Smooth muscle cell (in vitro differentiated cells): Measurements from ENCODE around the gene BTN3A1. TPM values are rescaled to one million over a fixed set of nuclear protein-coding genes. Genes with fewer than 3 reads are reported as not detected.

Source experiments
- DNase-seq: peaks from one replicate; lab custom pipeline; 2025; ENCODE audit not compliant: unreplicated experiment; lab: John Stamatoyannopoulos, UW
- H2AFZ ChIP-seq: fragments of 200-600 bp; sonication (generic); 2 replicates; pipeline ENCODE4 v1.6.0; 2016; ENCODE audit warnings: antibody characterized with exemption, low read depth, mild to moderate bottlenecking
- H3F3A ChIP-seq: fragments of 200-600 bp; sonication (generic); 2 replicates; pipeline ENCODE4 v1.6.0; 2017; ENCODE audit warnings: antibody characterized with exemption, low read depth
- H3K27ac ChIP-seq: fragments of 200-600 bp; sonication (generic); 2 replicates; pipeline ENCODE4 v1.5.1; 2016; ENCODE audit warnings: low read depth, mild to moderate bottlenecking
- H3K27me3 ChIP-seq: fragments of 200-600 bp; sonication (generic); 2 replicates; pipeline ENCODE4 v1.6.1; 2016; ENCODE audit warnings: low read depth, mild to moderate bottlenecking
- H3K36me3 ChIP-seq: fragments of 200-600 bp; sonication (generic); 2 replicates; pipeline ENCODE4 v1.5.1; 2016; ENCODE audit warnings: low read depth
- H3K4me1 ChIP-seq: fragments of 200-600 bp; sonication (generic); 2 replicates; pipeline ENCODE4 v1.5.1; 2016; ENCODE audit warnings: low read depth
- H3K4me2 ChIP-seq: fragments of 200-600 bp; sonication (generic); 2 replicates; pipeline ENCODE4 v1.6.0; 2016; ENCODE audit warnings: mild to moderate bottlenecking
- H3K4me3 ChIP-seq: fragments of 200-600 bp; sonication (generic); 2 replicates; pipeline ENCODE4 v1.5.1; 2016; ENCODE audit warnings: mild to moderate bottlenecking
- H3K79me2 ChIP-seq: fragments of 200-600 bp; sonication (generic); 2 replicates; pipeline ENCODE4 v1.6.0; 2016; ENCODE audit warnings: low read depth, mild to moderate bottlenecking
- H3K9ac ChIP-seq: fragments of 200-600 bp; sonication (generic); 2 replicates; pipeline ENCODE4 v1.6.0; 2016; ENCODE audit warnings: low read depth
- H3K9me3 ChIP-seq: fragments of 200-600 bp; sonication (generic); replicated peaks from 2 replicates; pipeline ENCODE4 v1.5.1; 2016; ENCODE audit warnings: low read depth
- H4K20me1 ChIP-seq: fragments of 200-600 bp; sonication (generic); 2 replicates; pipeline ENCODE4 v1.6.0; 2016; ENCODE audit warnings: low read depth
- CTCF ChIP-seq: fragments of 200-600 bp; sonication (generic); IDR thresholded peaks from 2 replicates; pipeline ENCODE4 v1.5.1; 2017; ENCODE audit warnings: borderline replicate concordance, mild to moderate bottlenecking, antibody characterized with exemption; ENCODE audit not compliant: insufficient read depth, poor library complexity, severe bottlenecking
- WGBS: methylation state at CpG from one replicate; pipeline ENCODE4 v1.1.7; 2016; ENCODE audit warnings: low lambda C conversion rate; 5-methylcytosine and 5-hydroxymethylcytosine counted together
- polyA plus RNA-seq: library from polyadenylated mRNA; unstranded; fragments of >200 nt; fragmentation: Nextera tagmentation; extraction: Ambion mirVana; gene quantifications from 2 replicates; pipeline ENCODE4 v1.2.1, GENCODE V29; 2016
- total RNA-seq: library from RNA; depleted of rRNA; stranded (reverse); fragments of >200 nt; gene quantifications from 2 replicates; pipeline ENCODE4 v1.2.3, GENCODE V29; 2014

The BTN3A1 gene
- total and polyA plus RNA-seq, 2 experiments from 2014 or later, result 13.5 to 19.1 TPM

DNA sequence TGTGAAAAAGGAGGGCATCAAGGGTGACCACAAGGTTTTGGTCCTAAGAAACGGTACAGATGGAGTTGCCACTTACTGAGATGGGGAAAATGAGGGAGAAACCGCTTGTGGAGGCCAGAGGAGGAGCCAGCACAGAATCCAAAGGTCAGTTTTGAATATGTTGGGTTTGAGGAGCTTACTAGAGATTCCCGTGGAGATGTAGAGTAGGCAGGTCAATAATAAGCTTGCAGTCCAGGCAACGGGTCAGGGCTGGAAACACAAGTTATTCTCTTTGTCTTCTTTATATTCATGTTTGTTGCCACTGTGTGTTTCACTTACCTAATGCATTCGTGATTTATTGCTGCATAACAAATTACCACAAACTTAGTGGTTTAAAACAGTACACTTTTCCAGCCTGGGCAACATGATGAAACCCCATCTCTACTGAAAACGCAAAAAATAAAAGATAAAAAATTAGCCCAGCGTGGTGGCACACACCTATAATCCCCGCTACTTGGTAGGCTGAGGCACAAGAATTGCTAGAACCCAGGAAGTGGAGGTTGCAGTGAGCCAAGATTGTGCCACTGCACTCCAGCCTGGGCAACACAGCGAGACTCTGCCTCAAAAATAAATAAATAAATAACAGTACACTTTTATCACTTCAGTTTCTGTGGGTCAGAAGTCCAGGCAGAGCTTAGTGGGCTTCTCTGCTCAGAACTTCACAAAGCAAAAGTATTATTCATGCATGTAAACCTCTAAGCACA is 39.8 kb upstream of the BTN3A1 start:
- no peak for TF ChIP-seq CTCF
- Histone ChIP-seq H3K4me2 (no peak overlapping the region), H4K20me1 (no peaks in the 10 kb centered on the region), H3K79me2 (no peaks in the 10 kb centered on the region), H3F3A (no peaks in the 10 kb centered on the region), H3K4me3 (no peak overlapping the region), H3K4me1 (peaks cover 15% of the 10 kb centered on the region), H3K27ac (no peak overlapping the region), H3K9ac (no peak overlapping the region), H3K27me3 (no peaks in the 10 kb centered on the region), H3K9me3 (no peaks in the 10 kb centered on the region), H3K36me3 (no peaks in the 10 kb centered on the region), H2AFZ (no peak overlapping the region)
- DNase-seq, result no peak
- 89% methylated on average over 9 of the region's 9 CpGs for WGBS

GRCh38 chr6:26362836-26363220 is 39.2 kb upstream of the BTN3A1 start:
- H3K27ac ChIP-seq, result no peak overlapping the region
- no peaks in the 10 kb centered on the region for H3K36me3 ChIP-seq
- WGBS, result 94% methylated on average over 3 of the region's 3 CpGs

DNA sequence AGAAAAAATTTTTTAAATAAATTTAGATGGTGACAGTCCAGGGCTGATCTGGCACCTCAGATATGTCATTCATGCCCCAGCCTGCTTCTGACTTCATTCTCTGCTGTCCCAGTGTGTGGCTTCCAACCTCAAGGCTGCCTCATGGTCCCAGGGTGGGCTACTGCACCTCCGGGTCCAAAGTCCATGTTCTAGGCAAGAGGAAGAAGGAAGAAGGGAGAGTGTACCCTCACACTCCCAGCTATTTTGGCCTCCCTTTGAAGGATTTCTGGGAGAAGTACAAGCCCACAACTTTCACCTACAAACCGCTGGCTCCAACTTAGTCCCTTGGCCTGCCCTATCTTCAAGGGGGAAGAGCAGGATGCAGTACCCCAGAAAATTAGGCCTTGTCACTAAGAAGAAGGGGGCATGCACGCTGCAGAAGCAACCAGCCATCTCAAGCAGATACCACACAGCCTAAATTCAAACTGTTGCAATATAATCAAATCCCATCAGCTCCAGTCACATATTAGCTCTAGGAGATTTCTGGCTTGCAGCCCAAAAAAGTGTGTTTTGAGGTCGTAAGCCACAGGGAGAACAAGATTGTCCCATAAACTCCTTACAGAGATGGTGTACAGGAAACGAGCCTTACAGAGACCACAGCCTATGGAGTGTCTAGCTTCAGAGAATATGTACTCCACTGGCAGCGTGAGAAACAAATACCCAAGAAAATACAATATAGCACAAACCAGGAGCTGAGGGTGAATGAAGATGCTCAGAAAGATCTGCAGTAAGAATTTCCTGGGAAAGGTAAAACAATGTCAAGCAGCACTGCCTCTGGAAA is 38.0 kb upstream of the BTN3A1 start:
- no peaks in the 10 kb centered on the region for H4K20me1 ChIP-seq
- H3K79me2 ChIP-seq, result no peaks in the 10 kb centered on the region
- TF ChIP-seq CTCF, result no peak
- H3F3A ChIP-seq, result no peaks in the 10 kb centered on the region
- no peaks in the 10 kb centered on the region for H3K9me3 ChIP-seq
- WGBS, result 75% methylated on average over 6 of the region's 6 CpGs
- H2AFZ ChIP-seq, result peak overlapping the region; percentile 98
- peak overlapping the region; percentile 83 for H3K27ac ChIP-seq
- H3K36me3 ChIP-seq, result no peaks in the 10 kb centered on the region
- peak overlapping the region; percentile 88 for H3K9ac ChIP-seq
- H3K27me3 ChIP-seq, result no peaks in the 10 kb centered on the region
- H3K4me3 ChIP-seq, result peak overlapping the region; percentile 91
- peaks cover 15% of the 10 kb centered on the region for H3K4me1 ChIP-seq
- no peak for DNase-seq
- peak overlapping the region; percentile 85 for H3K4me2 ChIP-seq

More at GRCh38 chr6:26362836-26363220, 39.2 kb upstream of the BTN3A1 start:
- peaks cover 15% of the 10 kb centered on the region for H3K4me1 ChIP-seq
- no peaks in the 10 kb centered on the region for H4K20me1 ChIP-seq
- H3K9ac ChIP-seq, result no peak overlapping the region
- no peak overlapping the region for H3K4me3 ChIP-seq
- H3K27me3 ChIP-seq, result no peaks in the 10 kb centered on the region
- DNase-seq, result no peak
- no peak overlapping the region for H3K4me2 ChIP-seq
- H3F3A ChIP-seq, result no peaks in the 10 kb centered on the region
- H3K79me2 ChIP-seq, result no peaks in the 10 kb centered on the region
- no peak overlapping the region for H2AFZ ChIP-seq
- no peaks in the 10 kb centered on the region for H3K9me3 ChIP-seq
- no peak for TF ChIP-seq CTCF
